Breast epithelium (tissue), 4 donors: Measurements from ENCODE around the gene B3GAT2. TPM values are rescaled to one million over a fixed set of nuclear protein-coding genes. Genes with fewer than 3 reads are reported as not detected.

Experiments
- DNase-seq, 2 donors: peaks; one replicate each; pipeline ENCODE4 v3.0.0-alpha.2; 2019; ENCODE audit warnings: low spot score in 2 of 2
- H3K27ac ChIP-seq, 2 donors: fragments of 200-600 bp; sonication (generic) in 1 of 2; one replicate each; pipeline ENCODE4 v1.5.1; 2016 to 2019; ENCODE audit warnings: mild to moderate bottlenecking in 1 of 2
- H3K27me3 ChIP-seq, 2 donors: fragments of 200-600 bp; sonication (generic) in 1 of 2; one replicate each; pipeline versions ENCODE4 v1.5.1 to v1.6.0; 2017 to 2019; ENCODE audit warnings: control low read depth in 1 of 2, mild to moderate bottlenecking in 1 of 2
- H3K36me3 ChIP-seq: fragments of 200-600 bp; one replicate; pipeline ENCODE4 v1.5.1; 2019
- H3K4me1 ChIP-seq, 2 donors: fragments of 200-600 bp; sonication (generic); one replicate each; pipeline ENCODE4 v1.5.1; 2016 to 2019; ENCODE audit warnings: control low read depth in 1 of 2
- H3K4me3 ChIP-seq, 3 donors: fragments of 200-600 bp; sonication (generic); 1 replicate in 2 of 3; 2 replicates in 1 of 3; pipeline ENCODE4 v1.5.1; 2016 to 2019; ENCODE audit warnings: mild to moderate bottlenecking in 3 of 3, moderate library complexity in 2 of 3
- H3K9me3 ChIP-seq, 2 donors: fragments of 200-600 bp; sonication (generic) in 1 of 2; one replicate each; pipeline ENCODE4 v1.5.1; 2016 to 2019; ENCODE audit warnings: control low read depth in 1 of 2
- CTCF ChIP-seq, 3 donors: fragments of 450-650 bp; IDR thresholded peaks; one replicate each; pipeline ENCODE4 v1.5.1; 2016 to 2017; ENCODE audit warnings: antibody characterized with exemption in 3 of 3, mild to moderate bottlenecking in 3 of 3, moderate library complexity in 3 of 3
- POLR2A ChIP-seq: fragments of 450-650 bp; IDR thresholded peaks from one replicate; pipeline ENCODE4 v1.6.1; 2016; ENCODE audit warnings: antibody characterized with exemption, mild to moderate bottlenecking, moderate library complexity
- POLR2AphosphoS5 ChIP-seq, 3 donors: sonication (generic); formaldehyde crosslinking; IDR thresholded peaks; one replicate each; pipeline ENCODE4 v1.6.1; 2017; ENCODE audit warnings: antibody characterized with exemption in 3 of 3
- intact Hi-C: fragments of 100-400 bp; cut with DNase I; formaldehyde crosslinking; loops from one replicate; pipeline ENCODE4 v1.15.1; 2023; ENCODE audit warnings: low total_unique reads
- total RNA-seq, 3 donors: library from RNA; depleted of rRNA; stranded (reverse); fragments of >200 nt; gene quantifications; one replicate each; pipeline ENCODE4 v1.1.0, GENCODE V29; 2016

Gene B3GAT2
- total RNA-seq, 3 donors from 2014 or later = under 0.01 to 0.29 TPM; not detected in 1

- Histone ChIP-seq H3K27me3 (no peaks in the 10 kb centered on the region), H3K9me3 (peaks cover 0 to 8% of the 10 kb centered on the region in 2 donors), H3K4me3 (no peak overlapping the region), H3K36me3 (no peaks in the 10 kb centered on the region), H3K4me1 (no peaks in the 10 kb centered on the region), H3K27ac (no peak overlapping the region)
- no peak for TF ChIP-seq CTCF (IDR thresholded peaks at IDR 0.05)
- no peak for TF ChIP-seq POLR2AphosphoS5 (IDR thresholded peaks at IDR 0.05)
- DNase-seq = no peak
- intact Hi-C loops = no loop called here
These were observed 135.1 kb downstream of the B3GAT2 start for GRCh38 chr6:70821751-70822150.

GRCh38 chr6:70820778-70821177 is 136.1 kb downstream of the B3GAT2 start:
- Histone ChIP-seq H3K27me3 (no peaks in the 10 kb centered on the region), H3K4me3 (no peak overlapping the region), H3K4me1 (no peaks in the 10 kb centered on the region), H3K9me3 (peaks cover 0 to 8% of the 10 kb centered on the region in 2 donors), H3K36me3 (no peaks in the 10 kb centered on the region), H3K27ac (no peak overlapping the region)
- DNase-seq = no peak
- TF ChIP-seq POLR2AphosphoS5 (IDR thresholded peaks at IDR 0.05) = no peak
- no peak for TF ChIP-seq CTCF (IDR thresholded peaks at IDR 0.05)
- no peak for TF ChIP-seq POLR2A
- intact Hi-C loops = no loop called here

- Histone ChIP-seq H3K36me3 (no peaks in the 10 kb centered on the region), H3K9me3 (peaks cover 0 to 8% of the 10 kb centered on the region in 2 donors), H3K4me1 (no peaks in the 10 kb centered on the region), H3K4me3 (no peak overlapping the region), H3K27me3 (no peaks in the 10 kb centered on the region), H3K27ac (no peak overlapping the region)
- no peak for DNase-seq
- intact Hi-C loops = no loop called here
- TF ChIP-seq CTCF (IDR thresholded peaks at IDR 0.05) (no peak), POLR2AphosphoS5 (IDR thresholded peaks at IDR 0.05) (no peak), POLR2A (no peak)
These were observed 137.2 kb downstream of the B3GAT2 start for GRCh38 chr6:70819646-70820045.

GRCh38 chr6:70813885-70814284 is 143.0 kb downstream of the B3GAT2 start:
- no peak overlapping the region for H3K27ac ChIP-seq
- intact Hi-C loops = no loop called here
- H3K36me3 ChIP-seq = no peaks in the 10 kb centered on the region
- H3K9me3 ChIP-seq = no peaks in the 10 kb centered on the region
- DNase-seq = no peak
- H3K4me3 ChIP-seq = no peak overlapping the region
- H3K27me3 ChIP-seq = no peaks in the 10 kb centered on the region
- no peaks in the 10 kb centered on the region for H3K4me1 ChIP-seq
- no peak for TF ChIP-seq CTCF (IDR thresholded peaks at IDR 0.05)
- no peak for TF ChIP-seq POLR2AphosphoS5 (IDR thresholded peaks at IDR 0.05)
- TF ChIP-seq POLR2A = no peak

GRCh38 chr6:70811788-70812187 is 145.1 kb downstream of the B3GAT2 start:
- Histone ChIP-seq H3K4me3 (no peak overlapping the region), H3K9me3 (no peaks in the 10 kb centered on the region), H3K27me3 (no peaks in the 10 kb centered on the region), H3K27ac (no peak overlapping the region), H3K4me1 (no peaks in the 10 kb centered on the region), H3K36me3 (no peaks in the 10 kb centered on the region)
- no peak for DNase-seq
- TF ChIP-seq POLR2A = no peak
- intact Hi-C loops = no loop called here
